Glutamatergic neuron (in vitro differentiated cells): Measurements from ENCODE around the gene PLXNA2. TPM values are rescaled to one million over a fixed set of nuclear protein-coding genes. Genes with fewer than 3 reads are reported as not detected.

ENCODE experiments used
- DNase-seq: peaks from one replicate; pipeline ENCODE4 v3.0.0; 2022
- H3K27ac Mint-ChIP-seq: one replicate; pipeline ENCODE4 v1.8.0; 2020; ENCODE audit warnings: mild to moderate bottlenecking, mixed read lengths, inconsistent platforms; ENCODE audit not compliant: unreplicated experiment
- H3K27me3 Mint-ChIP-seq: one replicate; pipeline ENCODE4 v1.8.0; 2020; ENCODE audit warnings: mild to moderate bottlenecking, moderate library complexity, mixed read lengths, inconsistent platforms; ENCODE audit not compliant: unreplicated experiment
- H3K36me3 Mint-ChIP-seq: one replicate; pipeline ENCODE4 v1.8.0; 2020; ENCODE audit warnings: mild to moderate bottlenecking, mixed read lengths, inconsistent platforms; ENCODE audit not compliant: unreplicated experiment
- H3K4me1 Mint-ChIP-seq: one replicate; pipeline ENCODE4 v1.8.0; 2020; ENCODE audit warnings: mild to moderate bottlenecking, low read depth, mixed read lengths, inconsistent platforms; ENCODE audit not compliant: unreplicated experiment
- H3K4me3 Mint-ChIP-seq: one replicate; pipeline ENCODE4 v1.8.0; 2020; ENCODE audit warnings: mild to moderate bottlenecking, mixed read lengths, inconsistent platforms; ENCODE audit not compliant: unreplicated experiment
- H3K9me3 Mint-ChIP-seq: one replicate; pipeline ENCODE4 v1.8.0; 2020; ENCODE audit warnings: mild to moderate bottlenecking, moderate library complexity, mixed read lengths, inconsistent platforms; ENCODE audit not compliant: unreplicated experiment
- total RNA-seq: library from RNA; stranded (reverse); fragmentation: NEBNext Ultra II Directional; extraction: Animal tissue kit (Norgen Biotek cat#: 25700); gene quantifications from one replicate; pipeline ENCODE4 v1.2.1, GENCODE V29; 2021; ENCODE audit not compliant: unreplicated experiment
- TF ChIP-seq, protein P1 (sequence below): fragments of 200-600 bp; sonication (generic); IDR thresholded peaks from one replicate; pipeline ENCODE4 v1.5.0; 2021; ENCODE audit not compliant: partially characterized antibody, unreplicated experiment

PLXNA2 gene
- total RNA-seq, 1 donor from 2014 or later, result 66.0 TPM

DNA sequence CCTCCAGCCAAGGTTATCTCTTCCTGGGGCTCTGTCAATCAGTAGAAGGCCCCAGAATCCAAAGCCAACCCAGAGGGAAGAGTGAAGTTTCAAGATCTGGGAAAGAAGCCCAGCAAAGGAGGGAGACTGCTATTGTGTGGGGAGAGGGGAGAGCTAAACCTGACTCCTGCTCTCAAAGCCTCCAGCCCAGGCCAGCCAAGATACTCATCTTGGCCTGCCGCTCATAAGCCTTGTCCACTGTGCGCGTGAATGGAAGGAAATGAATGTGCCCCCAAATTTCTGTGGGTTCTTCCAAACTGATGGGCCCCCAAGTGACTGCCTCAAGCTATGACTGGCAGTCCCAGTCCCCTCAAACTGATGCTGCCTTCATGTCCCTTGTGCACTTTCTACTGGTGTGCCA, 2.0 kb downstream of the PLXNA2 start:
- DNase-seq, result no peak
- peak overlapping the region; percentile 93 for H3K4me3 Mint-ChIP-seq
- peaks cover 42% of the 10 kb centered on the region for H3K4me1 Mint-ChIP-seq
- no peak overlapping the region for H3K27ac Mint-ChIP-seq
- peaks cover 9% of the 10 kb centered on the region for H3K27me3 Mint-ChIP-seq
- TF ChIP-seq, protein P1, sequence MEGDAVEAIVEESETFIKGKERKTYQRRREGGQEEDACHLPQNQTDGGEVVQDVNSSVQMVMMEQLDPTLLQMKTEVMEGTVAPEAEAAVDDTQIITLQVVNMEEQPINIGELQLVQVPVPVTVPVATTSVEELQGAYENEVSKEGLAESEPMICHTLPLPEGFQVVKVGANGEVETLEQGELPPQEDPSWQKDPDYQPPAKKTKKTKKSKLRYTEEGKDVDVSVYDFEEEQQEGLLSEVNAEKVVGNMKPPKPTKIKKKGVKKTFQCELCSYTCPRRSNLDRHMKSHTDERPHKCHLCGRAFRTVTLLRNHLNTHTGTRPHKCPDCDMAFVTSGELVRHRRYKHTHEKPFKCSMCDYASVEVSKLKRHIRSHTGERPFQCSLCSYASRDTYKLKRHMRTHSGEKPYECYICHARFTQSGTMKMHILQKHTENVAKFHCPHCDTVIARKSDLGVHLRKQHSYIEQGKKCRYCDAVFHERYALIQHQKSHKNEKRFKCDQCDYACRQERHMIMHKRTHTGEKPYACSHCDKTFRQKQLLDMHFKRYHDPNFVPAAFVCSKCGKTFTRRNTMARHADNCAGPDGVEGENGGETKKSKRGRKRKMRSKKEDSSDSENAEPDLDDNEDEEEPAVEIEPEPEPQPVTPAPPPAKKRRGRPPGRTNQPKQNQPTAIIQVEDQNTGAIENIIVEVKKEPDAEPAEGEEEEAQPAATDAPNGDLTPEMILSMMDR, result no peak
- H3K9me3 Mint-ChIP-seq, result peaks cover 2% of the 10 kb centered on the region
- no peaks in the 10 kb centered on the region for H3K36me3 Mint-ChIP-seq

DNA sequence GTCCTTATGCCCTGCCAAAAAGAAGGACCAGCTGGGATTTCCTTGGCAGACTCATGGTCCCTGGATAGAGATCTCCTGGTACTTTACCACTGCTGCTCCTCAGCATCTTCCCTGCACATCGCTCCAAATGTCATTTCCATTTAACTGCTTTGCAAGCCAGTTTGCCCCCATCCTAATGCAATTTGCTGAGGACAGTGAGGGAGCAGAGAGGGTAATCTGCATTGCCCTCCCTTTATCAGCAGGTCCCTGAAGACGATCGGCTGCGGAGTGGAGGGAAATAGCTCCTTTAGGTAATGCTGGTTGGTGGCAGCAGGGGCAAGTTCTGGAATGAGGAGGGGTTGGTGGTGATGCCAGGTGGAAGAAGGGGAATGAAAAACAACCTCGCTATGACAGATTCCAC, 2.7 kb downstream of the PLXNA2 start:
- Mint-ChIP-seq H3K27ac (no peak overlapping the region), H3K9me3 (peaks cover 2% of the 10 kb centered on the region), H3K4me3 (peak overlapping the region; percentile 93), H3K36me3 (no peaks in the 10 kb centered on the region), H3K27me3 (peaks cover 9% of the 10 kb centered on the region), H3K4me1 (peaks cover 46% of the 10 kb centered on the region)
- no peak for DNase-seq
- TF ChIP-seq, protein P1, result no peak

DNA sequence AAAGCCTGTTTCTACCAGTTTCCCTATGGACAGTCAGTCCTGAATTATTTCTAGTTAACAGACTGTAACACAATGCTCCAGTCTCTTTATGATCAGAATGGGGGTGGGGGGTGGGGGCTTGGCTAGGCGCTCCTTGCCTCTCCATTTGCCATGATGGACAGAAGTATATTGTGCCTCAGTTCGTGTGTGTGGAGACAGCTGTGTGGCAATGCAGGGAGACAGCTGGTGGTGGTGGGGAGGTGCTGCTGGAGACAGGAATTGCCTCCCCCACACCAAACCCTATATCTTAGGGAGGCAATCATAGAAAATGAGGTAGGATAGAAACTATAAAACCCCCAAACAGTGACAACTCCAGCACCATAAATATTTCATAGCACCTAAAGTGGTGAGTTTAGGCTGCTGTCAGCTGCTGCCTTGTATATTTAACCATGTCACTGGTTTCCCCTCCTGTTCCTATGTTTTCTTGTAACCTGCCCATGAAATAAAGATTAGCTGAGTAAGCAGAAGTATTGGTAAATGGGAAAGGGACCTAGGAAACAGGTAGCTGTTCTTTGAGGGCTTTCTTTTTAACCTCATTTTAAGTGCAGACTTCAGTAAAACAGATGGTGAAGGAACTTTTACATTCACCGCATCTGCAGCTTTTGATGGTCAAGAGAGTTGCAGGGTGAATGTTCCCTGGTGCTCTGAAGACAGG, 3.4 kb downstream of the PLXNA2 start:
- H3K4me1 Mint-ChIP-seq, result peaks cover 49% of the 10 kb centered on the region
- H3K27me3 Mint-ChIP-seq, result peaks cover 9% of the 10 kb centered on the region
- peak overlapping the region; percentile 49 for H3K27ac Mint-ChIP-seq
- H3K36me3 Mint-ChIP-seq, result no peaks in the 10 kb centered on the region
- peak overlapping the region; percentile 93 for H3K4me3 Mint-ChIP-seq
- no peak for DNase-seq
- H3K9me3 Mint-ChIP-seq, result peaks cover 2% of the 10 kb centered on the region
- TF ChIP-seq, protein P1, result no peak

DNA sequence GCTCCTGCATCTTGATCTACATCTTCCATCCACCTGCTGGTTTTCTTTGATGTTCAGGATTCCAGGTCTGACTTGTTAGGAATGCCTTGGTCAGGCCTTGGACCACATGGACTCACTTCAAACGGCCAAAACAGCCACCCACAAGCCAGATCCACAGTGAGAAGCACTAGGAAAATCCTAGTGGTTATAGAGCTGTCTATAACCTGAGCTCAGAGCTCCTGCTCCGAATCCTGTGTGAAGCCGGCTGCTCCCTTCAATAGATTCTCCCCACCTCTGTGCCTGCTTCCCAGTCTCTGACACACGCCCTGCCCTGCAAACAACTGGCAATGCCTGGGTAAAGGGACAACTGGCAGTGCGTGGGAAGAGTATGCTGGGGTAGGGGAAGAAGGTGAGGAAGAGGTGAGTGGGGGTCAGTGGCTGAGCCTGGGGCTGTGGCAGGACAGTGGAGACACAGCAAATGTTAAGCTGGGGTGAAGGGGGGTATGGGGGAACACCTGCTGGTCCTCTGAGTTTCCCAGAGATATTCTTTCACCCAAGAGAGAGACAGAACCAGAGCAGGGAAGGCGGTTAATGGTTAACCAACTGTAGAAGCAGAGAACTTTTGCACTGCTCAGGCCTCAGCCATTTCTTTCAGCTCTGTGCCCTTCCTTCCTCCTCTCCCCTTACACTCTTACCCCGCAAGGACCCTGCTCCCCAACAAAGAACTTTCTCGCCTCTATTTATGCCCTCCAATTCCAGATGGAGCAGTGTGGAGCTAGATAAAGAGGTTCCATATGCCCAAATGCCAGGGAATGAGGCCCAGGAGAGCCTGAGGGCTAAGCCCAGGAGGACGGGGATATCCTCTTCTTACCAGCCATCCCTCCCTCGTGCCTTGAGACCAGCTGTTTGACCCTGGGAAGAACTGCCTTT, 4.5 kb downstream of the PLXNA2 start:
- H3K27ac Mint-ChIP-seq, result peak overlapping the region; percentile 49
- H3K4me3 Mint-ChIP-seq, result peak overlapping the region; percentile 44

More for the DNA sequence above, 4.5 kb downstream of the PLXNA2 start:
- H3K36me3 Mint-ChIP-seq, result no peaks in the 10 kb centered on the region
- TF ChIP-seq, protein P1, result no peak
- H3K9me3 Mint-ChIP-seq, result peaks cover 2% of the 10 kb centered on the region
- no peak for DNase-seq
- peaks cover 9% of the 10 kb centered on the region for H3K27me3 Mint-ChIP-seq
- peaks cover 52% of the 10 kb centered on the region for H3K4me1 Mint-ChIP-seq
